Parathyroid adenoma (tissue), 2 donors: ENCODE measurements around the gene KMO.

Experiments
- H2AFZ ChIP-seq: fragments of 300-600 bp; sonication (generic); one replicate; pipeline ENCODE4 v1.7.0; 2017; ENCODE audit warnings: antibody characterized with exemption, mild to moderate bottlenecking
- H3K27ac ChIP-seq: fragments of 300-600 bp; sonication (generic); one replicate; pipeline ENCODE4 v1.7.0; 2017
- H3K27me3 ChIP-seq: fragments of 300-600 bp; sonication (generic); one replicate; pipeline ENCODE4 v1.7.0; 2017; ENCODE audit warnings: low read length; ENCODE audit not compliant: control insufficient read depth, insufficient read depth
- H3K36me3 ChIP-seq: fragments of 300-600 bp; sonication (generic); one replicate; pipeline ENCODE4 v1.7.0; 2017; ENCODE audit warnings: low read length; ENCODE audit not compliant: control insufficient read depth, insufficient read depth
- H3K4me1 ChIP-seq: fragments of 300-600 bp; sonication (generic); one replicate; pipeline ENCODE4 v1.7.0; 2017; ENCODE audit warnings: control low read depth
- H3K4me2 ChIP-seq: fragments of 300-600 bp; sonication (generic); one replicate; pipeline ENCODE4 v1.7.0; 2017; ENCODE audit warnings: low read length
- H3K4me3 ChIP-seq: fragments of 300-600 bp; sonication (generic); one replicate; pipeline ENCODE4 v1.7.0; 2017; ENCODE audit warnings: low read depth, low read length
- H3K79me2 ChIP-seq: fragments of 300-600 bp; sonication (generic); one replicate; pipeline ENCODE4 v1.7.0; 2017; ENCODE audit warnings: control low read depth
- H3K9ac ChIP-seq: fragments of 300-600 bp; sonication (generic); one replicate; pipeline ENCODE4 v1.7.0; 2017; ENCODE audit warnings: mild to moderate bottlenecking
- H3K9me3 ChIP-seq: fragments of 300-600 bp; sonication (generic); one replicate; pipeline ENCODE4 v1.7.0; 2017; ENCODE audit warnings: low read length; ENCODE audit not compliant: control insufficient read depth
- CTCF ChIP-seq: fragments of 300-600 bp; sonication (generic); IDR thresholded peaks from one replicate; pipeline ENCODE4 v1.7.0; 2017; ENCODE audit warnings: antibody characterized with exemption, mild to moderate bottlenecking
- donor health status: primary hyperparathyroidism.

KMO gene

GRCh38 chr1:241589521-241589920, 57.3 kb downstream of the KMO start:
- Histone ChIP-seq H2AFZ (no peak overlapping the region), H3K4me1 (no peaks in the 10 kb centered on the region), H3K9me3 (no peaks in the 10 kb centered on the region), H3K36me3 (no peaks in the 10 kb centered on the region), H3K9ac (no peak overlapping the region), H3K27me3 (no peaks in the 10 kb centered on the region), H3K79me2 (no peaks in the 10 kb centered on the region), H3K4me2 (no peak overlapping the region), H3K27ac (no peak overlapping the region), H3K4me3 (no peak overlapping the region)
- TF ChIP-seq CTCF, result no peak

- Histone ChIP-seq H3K36me3 (no peaks in the 10 kb centered on the region), H3K9ac (no peak overlapping the region)
Measured at GRCh38 chr1:241590719-241591118, 58.5 kb downstream of the KMO start.

GRCh38 chr1:241591317-241591716, 59.1 kb downstream of the KMO start:
- Histone ChIP-seq H3K9ac (no peak overlapping the region), H3K79me2 (no peaks in the 10 kb centered on the region), H3K4me2 (no peak overlapping the region), H3K4me3 (no peak overlapping the region), H3K36me3 (no peaks in the 10 kb centered on the region), H3K9me3 (no peaks in the 10 kb centered on the region), H3K4me1 (no peaks in the 10 kb centered on the region), H3K27me3 (no peaks in the 10 kb centered on the region), H3K27ac (no peak overlapping the region), H2AFZ (no peak overlapping the region)
- TF ChIP-seq CTCF, result no peak

More at GRCh38 chr1:241590719-241591118, 58.5 kb downstream of the KMO start:
- Histone ChIP-seq H3K4me3 (no peak overlapping the region), H3K27ac (no peak overlapping the region), H2AFZ (no peak overlapping the region), H3K9me3 (no peaks in the 10 kb centered on the region), H3K27me3 (no peaks in the 10 kb centered on the region), H3K79me2 (no peaks in the 10 kb centered on the region), H3K4me1 (no peaks in the 10 kb centered on the region), H3K4me2 (no peak overlapping the region)
- no peak for TF ChIP-seq CTCF

- Histone ChIP-seq H3K27ac (no peak overlapping the region), H3K9me3 (no peaks in the 10 kb centered on the region), H3K4me3 (no peak overlapping the region), H3K4me1 (no peaks in the 10 kb centered on the region), H3K27me3 (no peaks in the 10 kb centered on the region), H3K36me3 (no peaks in the 10 kb centered on the region), H3K79me2 (no peaks in the 10 kb centered on the region), H3K4me2 (no peak overlapping the region), H2AFZ (no peak overlapping the region), H3K9ac (no peak overlapping the region)
- no peak for TF ChIP-seq CTCF
Measured at GRCh38 chr1:241591736-241592135, 59.6 kb downstream of the KMO start.

DNA sequence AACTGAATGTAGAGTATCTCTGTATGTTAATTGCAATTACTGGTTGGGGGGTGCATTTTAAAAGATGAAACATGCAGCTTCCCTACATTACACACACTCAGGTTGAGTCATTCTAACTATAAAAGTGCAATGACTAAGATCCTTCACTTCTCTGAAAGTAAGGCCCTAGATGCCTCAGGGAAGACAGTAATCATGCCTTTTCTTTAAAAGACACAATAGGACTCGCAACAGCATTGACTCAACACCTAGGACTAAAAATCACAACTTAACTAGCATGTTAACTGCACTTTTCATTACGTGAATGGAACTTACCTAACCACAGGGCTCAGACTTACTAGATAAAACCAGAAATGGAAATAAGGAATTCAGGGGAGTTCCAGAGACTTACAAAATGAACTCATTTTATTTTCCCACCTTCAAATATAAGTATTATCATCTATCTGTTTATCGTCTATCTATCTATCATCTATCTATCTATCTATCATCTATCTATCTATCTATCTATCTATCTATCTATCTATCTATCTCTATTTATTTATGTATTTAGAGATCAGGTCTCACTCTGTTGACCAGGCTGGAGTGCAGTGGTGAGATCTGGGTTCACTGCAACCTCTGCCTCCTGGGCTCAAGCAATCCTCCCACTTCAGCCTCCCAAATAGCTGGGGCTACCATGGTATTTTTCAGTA, 60.2 kb downstream of the KMO start:
- TF ChIP-seq CTCF, result no peak
- Histone ChIP-seq H3K4me3 (no peak overlapping the region), H3K27me3 (no peaks in the 10 kb centered on the region), H3K9ac (no peak overlapping the region), H3K4me1 (no peaks in the 10 kb centered on the region), H2AFZ (no peak overlapping the region), H3K27ac (no peak overlapping the region), H3K36me3 (no peaks in the 10 kb centered on the region), H3K9me3 (no peaks in the 10 kb centered on the region), H3K79me2 (no peaks in the 10 kb centered on the region), H3K4me2 (no peak overlapping the region)
